Thoracic aorta (tissue), 2 donors: ENCODE measurements around the gene HNRNPH1. TPM values are rescaled to one million over a fixed set of nuclear protein-coding genes. Genes with fewer than 3 reads are reported as not detected.
"Not testable (repeated sequence)": the region's sequence is repeated elsewhere in the genome, so short reads cannot be mapped to it uniquely, and the experiment has no call there.

Source experiments
- ATAC-seq: fragments of 150-250 bp; one replicate; pipeline ENCODE4 v1.8.0; 2017; ENCODE audit warnings: low read depth; ENCODE audit not compliant: insufficient number of reproducible peaks, low FRiP score
- DNase-seq: peaks from one replicate; pipeline ENCODE4 v3.0.0-alpha.2; 2020; ENCODE audit warnings: low spot score
- H3K27ac ChIP-seq, 2 donors: fragments of 200-600 bp; sonication (generic); 1 replicate in 1 of 2; 2 replicates in 1 of 2; pipeline ENCODE4 v1.5.1; 2016; ENCODE audit warnings: mild to moderate bottlenecking in 2 of 2, moderate library complexity in 2 of 2
- H3K27me3 ChIP-seq: fragments of 200-600 bp; sonication (generic); replicated peaks from 2 replicates; pipeline ENCODE4 v1.6.0; 2016; ENCODE audit warnings: mild to moderate bottlenecking; ENCODE audit not compliant: insufficient read depth
- H3K36me3 ChIP-seq: fragments of 200-600 bp; sonication (generic); one replicate; pipeline ENCODE4 v1.5.1; 2016
- H3K4me1 ChIP-seq, 2 donors: fragments of 200-600 bp; sonication (generic); 1 replicate in 1 of 2; 2 replicates in 1 of 2; pipeline versions ENCODE4 v1.5.1 to v1.6.0; 2016; ENCODE audit warnings: low read depth in 2 of 2, mild to moderate bottlenecking in 1 of 2; ENCODE audit not compliant: control insufficient read depth in 1 of 2
- H3K4me3 ChIP-seq: fragments of 200-600 bp; sonication (generic); 2 replicates; pipeline ENCODE4 v1.5.1; 2016; ENCODE audit warnings: mild to moderate bottlenecking
- H3K9me3 ChIP-seq: fragments of 200-600 bp; sonication (generic); 2 replicates; pipeline ENCODE4 v1.5.1; 2016
- total RNA-seq, 2 donors: library from RNA; depleted of rRNA; stranded (reverse); fragments of >200 nt; gene quantifications; one replicate each; pipeline versions ENCODE4 v1.1.0 to v1.2.3, GENCODE V29; 2016
- TF ChIP-seq, protein P1 (sequence below): fragments of 200-600 bp; sonication (generic); IDR thresholded peaks from one replicate; pipeline ENCODE4 v1.5.1; 2019; ENCODE audit warnings: antibody characterized with exemption

Gene HNRNPH1, protein sequence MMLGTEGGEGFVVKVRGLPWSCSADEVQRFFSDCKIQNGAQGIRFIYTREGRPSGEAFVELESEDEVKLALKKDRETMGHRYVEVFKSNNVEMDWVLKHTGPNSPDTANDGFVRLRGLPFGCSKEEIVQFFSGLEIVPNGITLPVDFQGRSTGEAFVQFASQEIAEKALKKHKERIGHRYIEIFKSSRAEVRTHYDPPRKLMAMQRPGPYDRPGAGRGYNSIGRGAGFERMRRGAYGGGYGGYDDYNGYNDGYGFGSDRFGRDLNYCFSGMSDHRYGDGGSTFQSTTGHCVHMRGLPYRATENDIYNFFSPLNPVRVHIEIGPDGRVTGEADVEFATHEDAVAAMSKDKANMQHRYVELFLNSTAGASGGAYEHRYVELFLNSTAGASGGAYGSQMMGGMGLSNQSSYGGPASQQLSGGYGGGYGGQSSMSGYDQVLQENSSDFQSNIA
- total RNA-seq: 100 to 1,000 TPM; 442 to 785 TPM

DNA sequence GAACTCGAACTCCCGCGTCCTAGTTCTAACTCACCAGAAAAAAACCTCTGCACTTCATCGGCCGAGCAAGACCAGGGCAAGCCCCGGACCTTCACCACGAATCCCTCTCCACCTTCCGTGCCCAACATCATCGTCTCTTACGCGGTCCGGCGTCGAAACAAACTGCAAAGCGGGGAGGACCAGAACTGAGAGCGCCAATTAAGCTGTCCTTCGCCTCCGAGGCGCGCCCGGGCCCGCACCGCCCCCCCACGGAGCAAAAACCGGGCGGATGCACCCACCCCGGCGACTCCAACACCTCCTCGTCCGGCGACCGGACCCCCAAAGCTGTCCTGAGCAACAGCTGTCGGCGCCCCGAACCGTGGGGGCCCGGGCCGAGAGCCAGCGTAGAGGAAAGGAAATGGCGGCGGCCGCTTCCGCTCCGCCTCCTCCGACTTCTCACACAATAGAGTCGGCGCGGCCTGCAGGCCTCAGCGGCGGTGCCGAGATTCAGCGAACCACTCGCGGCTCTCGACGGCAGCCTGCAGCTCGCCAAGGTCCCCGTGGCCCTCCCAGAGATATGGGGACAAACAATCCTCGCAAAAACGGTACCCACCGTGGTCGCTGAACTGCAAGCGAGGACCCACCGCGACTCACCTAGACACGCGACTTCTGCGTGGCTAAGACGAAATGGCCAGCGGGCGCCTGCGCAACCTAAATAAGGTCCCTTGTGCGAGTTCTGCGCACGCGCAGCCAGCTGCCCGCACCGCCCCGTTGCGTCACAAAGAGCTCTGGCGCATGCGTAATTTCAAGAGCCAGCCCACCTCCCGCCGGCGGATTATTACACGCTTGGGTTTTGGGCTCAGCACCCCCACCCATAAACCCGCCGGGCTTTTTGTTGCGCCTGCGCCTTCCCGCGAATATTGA is at the start of gene HNRNPH1:
Gene HNRNPH1 (minus strand): TSS at position 669 of the 903 bp plus-strand sequence. CDS start 538 bp downstream, at position 131.
- ATAC-seq (peak; percentile 88), DNase-seq (peak; percentile 92)
- TF ChIP-seq, protein P1, sequence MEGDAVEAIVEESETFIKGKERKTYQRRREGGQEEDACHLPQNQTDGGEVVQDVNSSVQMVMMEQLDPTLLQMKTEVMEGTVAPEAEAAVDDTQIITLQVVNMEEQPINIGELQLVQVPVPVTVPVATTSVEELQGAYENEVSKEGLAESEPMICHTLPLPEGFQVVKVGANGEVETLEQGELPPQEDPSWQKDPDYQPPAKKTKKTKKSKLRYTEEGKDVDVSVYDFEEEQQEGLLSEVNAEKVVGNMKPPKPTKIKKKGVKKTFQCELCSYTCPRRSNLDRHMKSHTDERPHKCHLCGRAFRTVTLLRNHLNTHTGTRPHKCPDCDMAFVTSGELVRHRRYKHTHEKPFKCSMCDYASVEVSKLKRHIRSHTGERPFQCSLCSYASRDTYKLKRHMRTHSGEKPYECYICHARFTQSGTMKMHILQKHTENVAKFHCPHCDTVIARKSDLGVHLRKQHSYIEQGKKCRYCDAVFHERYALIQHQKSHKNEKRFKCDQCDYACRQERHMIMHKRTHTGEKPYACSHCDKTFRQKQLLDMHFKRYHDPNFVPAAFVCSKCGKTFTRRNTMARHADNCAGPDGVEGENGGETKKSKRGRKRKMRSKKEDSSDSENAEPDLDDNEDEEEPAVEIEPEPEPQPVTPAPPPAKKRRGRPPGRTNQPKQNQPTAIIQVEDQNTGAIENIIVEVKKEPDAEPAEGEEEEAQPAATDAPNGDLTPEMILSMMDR: no peak
- peak within 1 kb of the TSS; percentile 100 for H3K4me3 ChIP-seq
- H3K9me3 ChIP-seq: no peaks in the 10 kb centered on the region
- H3K36me3 ChIP-seq: peaks cover 22% of the 10 kb centered on the region
- peak within 1 kb of the TSS; percentile 100 for H3K27ac ChIP-seq
- H3K4me1 ChIP-seq: peaks cover 44 to 46% of the 10 kb centered on the region in 2 donors
- H3K27me3 ChIP-seq: no peaks in the 10 kb centered on the region

DNA sequence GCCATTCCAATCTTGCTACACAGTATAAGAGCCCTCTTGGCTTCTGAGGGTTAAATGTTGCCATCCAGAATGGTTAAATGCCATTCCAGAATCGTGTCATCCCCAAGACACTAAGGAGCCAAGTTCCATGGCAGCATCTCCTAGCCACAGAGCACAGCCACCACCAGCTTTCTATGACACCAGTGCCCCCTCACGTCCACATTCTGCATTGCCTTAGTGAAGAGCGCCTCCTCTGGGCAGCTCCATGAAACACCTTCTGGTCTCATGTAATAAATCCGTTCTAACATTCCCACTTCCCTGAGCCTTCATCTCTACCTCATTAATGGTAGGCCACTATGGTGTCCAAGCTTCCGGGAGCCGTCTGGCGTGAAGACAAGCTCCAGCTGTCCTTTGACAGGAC is 44.9 kb upstream of the HNRNPH1 start:
- H3K27ac ChIP-seq: no peak overlapping the region
- DNase-seq: no peak
- peaks cover 9% of the 10 kb centered on the region for H3K36me3 ChIP-seq
- no peaks in the 10 kb centered on the region for H3K27me3 ChIP-seq
- H3K9me3 ChIP-seq: no peaks in the 10 kb centered on the region
- no peak for ATAC-seq
- no peaks in the 10 kb centered on the region for H3K4me1 ChIP-seq
- TF ChIP-seq, protein P1: peak; percentile 23
- H3K4me3 ChIP-seq: no peak overlapping the region

DNA sequence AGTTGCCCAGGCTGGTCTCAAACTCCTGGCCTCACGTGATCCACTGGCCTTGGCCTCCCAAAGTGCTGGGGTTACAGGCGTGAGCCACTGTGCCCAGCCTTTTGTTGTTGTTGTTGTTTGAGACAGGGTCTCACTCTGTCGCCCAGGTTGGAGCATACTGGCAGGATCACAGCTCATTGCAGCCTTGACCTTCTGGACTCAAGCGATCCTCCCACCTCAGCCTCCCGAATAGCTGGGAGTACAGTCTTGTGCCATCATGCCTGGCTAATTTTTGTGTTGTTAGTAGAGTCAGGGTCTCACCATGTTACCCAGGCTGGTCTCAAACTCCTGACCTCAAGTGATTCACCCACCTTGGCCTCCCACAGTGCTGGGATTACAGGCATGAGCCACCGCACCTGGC is 38.2 kb upstream of the HNRNPH1 start:
- H3K9me3 ChIP-seq, H3K27ac ChIP-seq, H3K27me3 ChIP-seq, ATAC-seq, H3K4me3 ChIP-seq, H3K4me1 ChIP-seq, DNase-seq, H3K36me3 ChIP-seq: not testable (repeated sequence)

DNA sequence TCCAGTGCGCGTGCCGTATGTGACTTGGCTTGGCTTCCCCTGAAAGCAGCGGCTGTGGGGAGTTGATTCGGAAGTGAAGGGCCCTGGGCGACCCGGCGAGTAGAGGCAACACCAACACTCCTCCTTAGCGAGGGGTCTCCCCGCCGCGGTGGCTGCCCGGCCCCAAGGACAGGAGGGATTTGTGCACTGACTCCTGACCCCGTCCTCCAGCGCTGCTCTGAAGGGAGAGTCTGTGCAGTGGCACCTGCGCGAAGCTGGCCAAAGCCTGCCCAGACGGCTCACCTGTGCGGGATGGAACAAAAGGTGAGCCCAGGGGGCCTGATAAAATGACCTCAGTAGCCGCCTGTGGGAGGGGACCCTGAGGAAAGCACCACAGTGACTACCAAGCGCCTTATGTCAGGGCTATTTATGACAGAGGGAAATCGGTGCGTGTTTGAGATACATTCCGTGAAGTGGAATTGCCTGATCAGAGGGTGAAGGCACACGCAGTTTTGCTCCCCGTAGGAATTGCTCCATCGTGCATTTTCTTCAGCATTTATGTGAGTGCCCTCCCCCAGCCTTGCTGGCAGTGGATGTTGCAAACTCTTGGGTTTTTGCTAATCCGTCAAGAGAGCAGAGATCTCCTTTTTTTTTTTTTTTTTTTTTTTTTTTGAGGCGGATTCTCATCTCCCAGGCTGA is 34.8 kb upstream of the HNRNPH1 start:
- not testable (repeated sequence) for H3K4me1 ChIP-seq, H3K36me3 ChIP-seq, H3K27me3 ChIP-seq, DNase-seq, ATAC-seq, H3K9me3 ChIP-seq
- peak overlapping the region in 1 of 2 donors; percentile 53 for H3K27ac ChIP-seq
- H3K4me3 ChIP-seq: peak overlapping the region; percentile 76

DNA sequence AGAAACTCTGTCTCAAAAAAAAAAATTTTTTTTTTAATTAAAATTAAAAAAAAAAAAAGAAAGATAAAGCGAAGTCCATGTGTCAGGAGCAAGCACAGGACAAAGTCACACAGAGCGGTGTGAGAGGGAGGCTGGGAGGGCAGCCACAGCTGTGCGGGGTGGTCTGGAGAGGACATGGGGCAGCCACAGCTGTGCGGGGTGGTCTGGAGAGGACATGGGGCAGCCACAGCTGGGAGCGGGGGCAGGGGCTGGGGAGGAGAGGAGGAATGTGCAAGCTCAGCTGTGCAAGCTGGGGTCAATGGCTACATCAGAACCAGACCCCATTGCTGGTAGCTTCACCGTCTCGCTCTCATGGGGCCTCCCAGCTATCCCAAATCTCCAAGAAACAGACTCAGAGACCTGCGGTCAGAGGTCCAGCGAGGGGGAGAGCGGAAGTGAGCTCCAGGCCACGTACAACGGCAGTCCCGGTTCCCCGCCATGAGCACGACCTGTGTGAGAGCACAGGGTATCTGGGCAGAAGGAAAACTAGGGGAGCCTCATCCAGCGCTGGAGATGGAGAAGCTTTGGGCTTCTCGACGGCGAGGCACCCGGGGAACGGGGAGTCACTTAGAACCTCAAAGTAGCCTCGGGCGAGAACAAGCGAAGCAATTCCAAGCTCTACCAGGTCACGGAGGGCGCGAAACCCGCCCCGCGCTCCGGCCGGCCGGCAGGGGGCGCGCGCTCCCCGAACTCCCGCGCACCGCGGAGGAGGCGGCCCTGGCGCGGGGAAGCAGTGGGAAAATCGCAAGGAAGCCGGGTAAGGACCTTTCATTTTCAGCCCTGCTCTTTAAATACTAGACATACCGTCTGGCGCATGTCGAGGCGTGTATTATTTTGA is 34.1 kb upstream of the HNRNPH1 start:
- H3K4me3 ChIP-seq, H3K27ac ChIP-seq, H3K4me1 ChIP-seq, H3K36me3 ChIP-seq, H3K9me3 ChIP-seq, H3K27me3 ChIP-seq, DNase-seq: not testable (repeated sequence)
- peak; percentile 92 for ATAC-seq

DNA sequence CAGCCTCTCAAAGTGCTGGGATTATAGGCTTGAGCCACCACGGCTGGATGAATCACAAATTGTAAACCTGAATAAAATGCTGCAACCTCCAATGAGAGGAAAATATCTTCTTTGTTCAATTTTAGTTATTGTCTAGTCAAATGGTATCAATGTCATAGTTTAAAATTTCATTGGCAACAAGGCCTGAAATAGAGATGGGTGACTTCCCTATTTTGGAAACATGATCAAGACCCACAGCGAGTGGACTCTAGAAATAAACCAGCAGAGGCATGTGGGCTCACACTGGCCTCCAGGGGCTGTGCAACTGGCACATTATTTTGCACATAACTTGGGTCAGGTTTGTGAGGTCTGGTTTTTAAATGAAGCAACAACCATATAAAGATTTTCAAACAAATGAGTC is 29.7 kb upstream of the HNRNPH1 start:
- H3K4me3 ChIP-seq, H3K9me3 ChIP-seq, H3K36me3 ChIP-seq, ATAC-seq, H3K4me1 ChIP-seq, H3K27ac ChIP-seq, H3K27me3 ChIP-seq, DNase-seq: not testable (repeated sequence)

DNA sequence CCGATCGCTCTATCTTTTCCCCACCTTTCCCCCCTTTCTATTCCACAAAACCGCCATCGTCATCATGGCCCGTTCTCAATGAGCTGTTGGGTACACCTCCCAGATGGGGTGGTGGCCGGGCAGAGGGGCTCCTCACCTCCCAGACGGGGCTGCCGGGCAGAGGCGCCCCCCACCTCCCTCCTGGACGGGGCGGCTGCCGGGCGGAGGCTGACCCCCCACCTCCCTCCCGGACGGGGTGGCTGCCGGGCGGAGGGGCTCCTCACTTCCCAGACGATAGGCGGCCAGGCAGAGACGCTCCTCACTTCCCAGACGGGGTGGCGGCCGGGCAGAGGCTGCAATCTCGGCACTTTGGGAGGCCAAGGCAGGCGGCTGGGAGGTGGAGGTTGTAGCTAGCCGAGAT is 26.8 kb upstream of the HNRNPH1 start:
- H3K9me3 ChIP-seq, DNase-seq, H3K4me1 ChIP-seq, H3K4me3 ChIP-seq, ATAC-seq, H3K27me3 ChIP-seq, H3K36me3 ChIP-seq, H3K27ac ChIP-seq: not testable (repeated sequence)

DNA sequence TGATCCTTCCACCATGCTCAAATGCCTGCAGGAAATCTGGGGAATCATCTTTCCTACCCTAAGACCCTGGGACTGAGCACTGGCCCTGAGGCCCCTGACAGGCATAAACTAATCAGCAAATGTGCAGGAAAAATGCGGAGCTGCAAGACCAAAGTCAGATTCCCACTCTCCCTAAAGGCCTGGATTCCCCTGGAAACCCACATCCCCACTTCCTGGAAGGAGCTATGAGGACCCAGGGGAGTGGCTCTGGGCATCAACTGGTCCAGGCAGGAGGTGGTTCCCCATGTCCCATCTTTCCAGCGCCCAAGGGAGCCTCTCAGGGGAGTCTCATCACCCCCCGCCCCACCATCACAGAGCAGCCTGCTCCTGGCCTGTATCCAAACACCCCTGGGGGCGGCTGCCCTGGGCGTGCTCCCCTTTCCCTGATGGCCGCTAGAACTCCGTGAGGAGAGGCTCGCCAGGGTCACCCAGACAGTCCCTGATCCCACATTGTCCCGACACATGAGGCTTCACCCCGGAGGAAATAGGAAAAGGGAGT is 25.8 kb upstream of the HNRNPH1 start:
- not testable (repeated sequence) for H3K36me3 ChIP-seq, ATAC-seq, H3K27ac ChIP-seq, H3K4me3 ChIP-seq, DNase-seq, H3K27me3 ChIP-seq, H3K9me3 ChIP-seq, H3K4me1 ChIP-seq
